HuH-7.5 (cell line): ENCODE measurements around the gene HEXIM1.
A peak's percentile ranks its signal among the peaks of the same experiment; 100 is the strongest.

Experiments
- DNase-seq: peaks from one replicate; pipeline ENCODE4 v3.0.0; 2011; ENCODE audit warnings: low spot score

The HEXIM1 gene

DNA sequence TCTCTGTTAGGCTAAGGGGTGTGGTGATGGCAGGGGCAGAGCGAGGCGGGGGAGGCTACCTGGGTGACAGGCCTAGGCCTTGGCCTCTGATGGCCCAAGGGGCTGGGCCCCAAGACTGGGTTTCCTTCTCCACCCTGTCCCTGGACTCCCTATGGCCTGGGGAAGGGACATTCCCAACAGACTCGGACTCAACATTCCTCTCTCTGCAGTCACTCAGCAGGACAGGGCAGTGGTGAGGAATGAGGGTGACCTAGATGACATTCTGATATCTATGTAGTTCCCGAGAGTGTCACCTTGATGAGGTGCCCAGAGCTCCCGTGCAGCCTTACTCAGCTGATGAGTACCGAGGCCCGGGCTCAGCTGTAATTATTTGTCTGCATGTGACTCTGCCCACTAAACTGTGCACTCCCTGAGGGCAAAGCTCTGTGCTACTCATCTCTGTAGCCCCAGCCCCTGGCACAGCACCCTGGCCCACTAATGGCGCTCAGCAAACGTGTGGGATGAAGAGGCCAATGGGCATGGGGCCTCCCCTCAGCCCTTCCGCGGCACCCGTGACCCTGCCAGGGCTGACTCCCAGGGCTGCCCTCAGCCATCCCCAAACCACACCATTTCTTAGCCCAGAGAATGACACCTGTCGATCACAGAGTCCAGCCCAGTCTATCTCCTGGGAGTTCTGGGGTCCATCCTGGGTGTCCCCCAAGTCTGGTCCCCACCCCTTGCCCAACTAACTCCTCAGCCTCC is 18.2 kb upstream of the HEXIM1 start:
- DNase-seq = no peak

DNA sequence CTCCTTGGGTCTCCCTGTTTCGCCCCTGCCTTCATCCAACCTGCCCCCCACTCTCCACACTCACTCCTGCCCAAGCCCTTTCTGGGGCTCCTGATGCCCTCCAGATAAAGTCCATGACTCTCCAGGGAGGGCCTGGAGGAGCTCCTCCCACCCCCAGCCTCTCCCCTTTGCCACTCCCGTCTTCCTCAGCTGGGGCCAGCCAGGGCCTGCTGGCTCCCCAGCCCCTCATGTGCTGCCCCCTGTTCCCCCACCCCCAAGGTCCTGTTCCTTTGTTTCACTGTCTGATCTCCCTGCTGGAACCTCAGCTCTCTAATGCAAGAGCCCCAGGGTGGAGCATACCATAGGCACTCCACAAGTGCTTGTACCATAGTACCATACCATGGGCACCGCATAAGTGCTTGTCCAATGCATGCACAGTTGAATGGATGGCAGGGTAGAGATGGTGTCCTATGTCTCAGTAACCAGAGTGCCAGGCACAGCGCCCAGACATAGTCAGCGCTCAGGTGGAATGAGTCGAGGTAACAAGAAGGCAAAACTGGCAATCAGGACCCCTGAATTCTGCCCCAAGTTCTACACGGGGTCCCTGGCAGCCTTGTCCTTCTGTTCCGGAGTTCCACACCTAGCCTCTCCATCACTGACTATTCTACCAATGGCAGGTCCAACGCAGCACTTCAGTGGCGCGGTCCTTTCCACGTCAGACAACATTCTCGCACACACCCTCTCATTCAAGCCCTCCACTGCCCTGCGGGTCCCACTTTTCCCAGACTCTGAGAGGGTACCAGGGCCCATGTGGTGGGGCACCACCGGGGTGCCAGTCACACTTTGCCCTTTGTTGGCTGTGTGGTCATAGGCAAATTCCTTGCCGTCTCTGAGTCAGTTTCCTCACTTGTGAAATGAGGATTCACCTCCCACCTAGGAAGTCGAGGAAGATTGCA is 17.3 kb upstream of the HEXIM1 start:
- no peak for DNase-seq

DNA sequence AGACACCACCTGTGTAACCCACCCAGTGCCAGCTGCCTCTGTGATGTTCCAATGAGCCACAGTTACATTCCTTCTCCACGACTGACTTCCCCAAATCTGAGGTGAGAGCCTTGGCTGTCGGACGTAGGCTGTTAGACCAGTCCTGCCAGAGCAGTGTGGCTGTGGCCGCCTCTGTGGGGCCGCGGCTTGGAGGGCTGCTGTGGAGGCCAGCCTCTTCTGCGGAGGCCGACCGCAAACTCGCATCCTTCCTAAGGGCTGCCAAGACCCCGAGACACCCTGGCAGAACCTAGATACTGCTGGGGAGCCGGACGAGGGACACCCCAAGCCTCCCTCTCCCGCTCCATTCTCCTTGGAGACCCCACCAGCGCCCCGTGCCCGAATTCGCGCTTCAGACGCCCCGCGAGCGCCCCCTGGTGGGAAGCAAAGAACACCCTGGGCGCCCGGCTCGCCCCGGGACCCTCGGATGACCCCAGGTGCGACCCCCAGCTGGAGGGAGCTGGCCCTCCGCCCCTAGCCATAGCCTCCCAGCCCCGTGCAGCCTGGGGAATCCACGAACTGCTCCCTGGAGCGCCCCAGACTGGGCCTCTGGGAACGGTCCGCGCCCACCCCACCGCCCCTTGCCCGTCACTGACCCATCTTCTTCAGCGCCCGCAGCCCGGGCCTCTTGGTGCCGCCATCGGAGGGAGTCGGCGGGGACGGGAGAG is 16.5 kb upstream of the HEXIM1 start:
- peak; percentile 55 for DNase-seq

DNA sequence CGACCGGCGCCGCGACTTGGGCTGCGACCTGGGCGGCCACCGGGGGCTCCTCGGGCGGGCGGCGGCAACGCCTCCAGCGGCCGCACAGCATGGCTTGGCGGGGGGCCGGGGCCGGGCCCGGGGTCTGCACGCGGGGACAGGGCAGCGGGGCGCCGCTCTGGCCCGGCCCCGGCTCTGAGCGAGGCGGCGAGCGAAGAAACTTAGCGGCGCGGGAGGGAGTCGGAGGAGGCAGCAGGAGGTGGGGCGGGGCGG is 16.0 kb upstream of the HEXIM1 start, which contains the start of gene PLCD3:
TSS of gene PLCD3 (minus strand) at position 196 of the 252 bp plus-strand sequence. CDS start at position 91, 105 bp downstream.
- no peak for DNase-seq

DNA sequence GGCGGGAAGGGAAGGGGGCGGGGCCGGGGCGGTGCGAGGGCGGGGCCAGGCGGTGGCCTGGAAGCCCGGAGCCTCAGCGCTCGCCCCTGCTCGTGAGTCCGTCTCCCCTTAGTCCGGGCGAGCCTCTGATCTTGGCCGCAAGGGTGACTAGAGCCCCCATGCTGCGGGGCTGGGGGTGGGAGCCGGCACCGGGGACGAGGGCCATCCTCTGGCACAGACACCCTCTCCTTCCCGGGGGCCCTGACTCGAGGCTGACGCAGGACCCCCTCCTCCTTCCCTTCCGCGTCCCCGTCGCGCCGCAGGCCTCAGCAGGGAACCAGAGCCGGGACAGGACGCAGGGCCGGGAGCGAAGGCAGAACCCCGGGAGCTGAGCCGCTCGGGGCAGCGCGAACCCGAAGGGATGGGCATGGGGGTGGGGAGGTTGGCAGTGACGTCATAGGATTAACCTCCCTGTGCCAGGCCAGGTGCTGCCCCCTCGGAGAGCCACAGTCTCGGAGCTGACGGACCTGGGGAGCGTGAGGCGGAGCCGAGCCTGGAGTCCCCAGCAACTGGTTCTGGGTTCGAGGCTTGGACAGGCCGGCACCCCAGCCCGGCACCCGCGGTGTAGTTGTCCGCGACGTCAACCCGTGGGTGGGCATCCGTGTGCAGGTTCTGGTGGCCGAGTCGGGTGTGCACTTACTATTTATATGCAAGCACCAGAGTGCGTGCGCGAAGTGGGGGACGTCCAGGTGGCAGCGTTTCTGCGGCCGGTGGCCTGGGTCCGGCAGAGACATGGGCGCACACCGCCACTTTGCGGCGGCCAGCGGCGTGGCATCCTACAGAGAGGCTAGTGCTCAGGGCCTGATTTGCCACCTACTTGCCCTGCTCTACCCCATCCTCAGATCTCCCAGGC is 15.5 kb upstream of the HEXIM1 start:
- DNase-seq = peak; percentile 93

DNA sequence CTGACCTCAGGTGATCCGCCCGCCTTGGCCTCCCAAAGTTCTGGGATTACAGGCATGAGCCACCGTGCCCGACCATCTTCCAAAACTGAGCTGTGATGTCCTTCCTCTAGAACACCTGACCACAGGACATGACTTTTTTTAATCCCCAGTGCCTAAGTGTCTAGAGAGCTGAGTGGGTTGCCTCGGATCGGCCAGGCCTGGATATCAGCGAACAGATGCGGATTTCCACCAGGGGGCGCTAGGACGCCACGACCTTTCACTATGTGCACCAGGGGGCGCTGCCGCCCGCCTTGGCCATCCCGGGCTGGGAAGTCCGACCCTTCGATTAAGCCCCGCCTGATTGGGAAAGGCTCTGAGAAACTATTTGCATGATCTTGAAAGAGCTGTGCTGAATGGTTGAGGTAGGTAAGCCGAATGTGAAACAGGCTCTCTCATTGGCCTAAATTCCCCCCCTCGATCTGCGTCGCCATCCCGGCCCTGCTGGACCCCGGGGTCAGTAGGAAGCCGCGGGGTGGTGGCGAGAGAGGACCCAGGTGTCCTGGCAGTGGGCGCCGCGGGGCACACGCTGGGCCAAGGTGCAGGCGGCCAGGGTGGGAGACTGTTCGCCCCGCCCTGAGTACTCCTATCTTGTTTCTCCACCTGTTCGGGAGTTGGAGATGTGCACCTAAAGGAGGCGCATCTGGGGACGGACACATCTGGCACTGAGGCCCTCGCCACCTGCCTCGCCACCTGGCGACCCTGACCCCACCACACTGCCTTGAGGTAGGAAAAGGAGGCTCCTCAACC is 12.9 kb upstream of the HEXIM1 start, which contains the start of gene ACBD4:
TSS of gene ACBD4 (plus strand) at position 496 of the 786 bp plus-strand sequence. CDS start 458 bp downstream, outside the sequence.
- peak; percentile 99 for DNase-seq

DNA sequence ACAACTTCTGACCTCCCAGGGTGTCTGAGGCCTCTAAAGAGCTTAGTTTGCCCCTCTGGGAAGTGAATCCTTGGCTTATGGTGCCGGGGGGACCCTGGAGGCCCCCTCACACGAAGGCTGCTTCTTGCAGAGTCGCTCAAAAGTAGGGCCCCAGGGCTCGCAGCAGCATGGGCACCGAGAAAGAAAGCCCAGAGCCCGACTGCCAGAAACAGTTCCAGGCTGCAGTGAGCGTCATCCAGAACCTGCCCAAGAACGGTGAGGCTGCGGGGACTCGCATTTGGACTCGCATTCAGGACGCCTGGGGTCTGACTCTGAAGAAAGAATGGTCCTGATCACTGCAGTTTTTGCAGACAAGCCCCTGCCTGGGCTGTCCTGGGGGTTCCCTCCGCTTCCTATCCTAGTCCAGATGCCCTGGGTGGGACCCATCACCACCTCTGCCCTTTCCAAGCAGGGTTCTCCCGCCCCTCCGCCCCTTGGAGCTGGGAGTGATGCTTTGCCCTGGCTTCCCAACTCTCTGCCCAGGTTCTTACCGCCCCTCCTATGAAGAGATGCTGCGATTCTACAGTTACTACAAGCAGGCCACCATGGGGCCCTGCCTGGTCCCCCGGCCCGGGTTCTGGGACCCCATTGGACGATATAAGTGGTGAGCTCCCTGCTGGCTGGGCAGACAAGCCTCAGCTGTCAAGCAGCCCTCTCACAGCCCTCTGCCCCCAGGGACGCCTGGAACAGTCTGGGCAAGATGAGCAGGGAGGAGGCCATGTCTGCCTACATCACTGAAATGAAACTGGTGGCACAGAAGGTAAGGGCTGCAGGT is 12.1 kb upstream of the HEXIM1 start:
- DNase-seq = no peak

DNA sequence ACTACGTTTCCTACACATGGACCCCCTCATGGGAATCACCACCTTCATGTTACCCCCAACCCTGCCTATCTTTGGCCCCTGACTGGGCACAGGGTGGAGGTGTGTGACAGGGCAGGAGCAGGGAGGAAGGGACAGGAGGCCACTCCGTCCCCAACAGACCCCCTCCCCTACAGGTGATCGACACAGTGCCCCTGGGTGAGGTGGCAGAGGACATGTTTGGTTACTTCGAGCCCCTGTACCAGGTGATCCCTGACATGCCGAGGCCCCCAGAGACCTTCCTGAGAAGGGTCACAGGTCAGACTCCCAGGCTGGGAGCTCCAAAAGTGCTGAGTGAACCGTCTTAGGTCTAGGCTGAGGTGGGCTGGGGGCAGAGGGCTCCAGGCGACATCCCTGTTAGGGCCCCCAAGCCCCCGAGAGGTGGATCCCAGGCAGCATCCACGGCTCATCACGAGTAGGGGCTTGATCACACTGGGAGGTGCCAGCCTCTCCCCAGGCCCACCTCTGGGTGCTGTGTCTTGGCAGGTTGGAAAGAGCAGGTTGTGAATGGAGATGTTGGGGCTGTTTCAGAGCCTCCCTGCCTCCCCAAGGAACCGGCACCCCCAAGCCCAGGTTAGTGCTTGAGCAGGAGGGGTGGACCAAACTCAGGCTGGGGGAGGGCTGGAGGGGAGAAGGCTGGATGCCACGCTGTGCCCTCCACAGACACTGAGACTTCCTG is 11.3 kb upstream of the HEXIM1 start:
- DNase-seq = no peak

DNA sequence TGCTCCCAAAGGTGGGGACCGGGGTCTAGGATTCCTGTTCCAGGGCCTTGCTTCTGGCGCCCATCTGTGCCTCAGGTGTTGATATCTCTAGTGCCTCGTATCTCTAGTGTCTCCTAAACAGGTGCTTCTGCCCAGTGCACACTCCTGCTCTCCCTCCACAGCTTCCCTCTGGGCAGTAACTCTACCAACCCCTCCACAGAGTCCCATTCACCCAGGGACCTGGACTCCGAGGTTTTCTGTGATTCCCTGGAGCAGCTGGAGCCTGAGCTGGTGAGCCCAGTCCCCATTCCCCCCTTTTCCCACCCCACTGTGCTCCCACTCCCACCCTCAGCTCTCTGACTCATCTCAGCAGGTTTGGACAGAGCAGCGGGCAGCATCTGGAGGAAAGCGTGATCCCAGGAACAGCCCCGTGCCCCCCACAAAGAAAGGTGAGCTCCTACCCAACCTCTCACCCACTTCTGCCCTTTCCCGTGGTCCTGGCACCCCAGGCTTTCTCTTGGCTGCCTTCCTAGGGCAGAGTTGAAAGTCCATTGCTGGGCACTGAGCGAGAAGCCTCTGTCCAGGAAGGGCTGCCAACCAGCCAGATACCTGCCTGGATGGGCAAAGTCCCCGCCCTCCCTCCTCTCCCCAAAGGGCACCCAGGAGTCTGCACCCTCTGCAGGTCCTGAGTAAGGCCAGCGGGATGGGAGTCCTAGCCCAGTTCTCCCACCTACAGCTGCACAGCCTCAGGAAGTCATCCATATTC is 10.5 kb upstream of the HEXIM1 start:
- no peak for DNase-seq

DNA sequence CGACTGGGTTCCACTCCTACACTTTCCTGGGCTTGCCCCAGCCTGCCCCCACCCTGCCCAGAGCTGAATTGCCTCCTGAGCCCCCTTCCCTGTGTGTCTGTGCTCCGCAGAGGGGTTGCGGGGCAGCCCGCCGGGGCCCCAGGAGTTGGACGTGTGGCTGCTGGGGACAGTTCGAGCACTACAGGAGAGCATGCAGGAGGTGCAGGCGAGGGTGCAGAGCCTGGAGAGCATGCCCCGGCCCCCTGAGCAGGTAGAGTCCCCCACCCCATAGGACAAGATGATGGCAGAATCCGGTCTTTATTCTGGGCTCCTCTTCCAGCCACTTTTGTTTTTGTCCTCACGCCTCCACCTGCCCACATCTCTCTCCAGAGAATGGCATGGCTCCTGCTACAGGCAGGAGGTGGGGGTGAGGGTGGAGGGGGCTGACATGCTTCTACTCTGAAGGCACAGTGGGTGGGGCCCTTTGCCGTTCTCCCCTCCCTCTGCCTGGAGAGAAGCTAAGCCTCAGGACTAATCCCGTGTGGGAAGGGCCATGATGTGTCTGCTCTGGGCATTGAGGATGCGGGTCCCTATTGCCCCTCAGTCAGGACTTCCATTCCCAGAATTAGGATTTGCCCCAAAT is 9.3 kb upstream of the HEXIM1 start:
- no peak for DNase-seq

DNA sequence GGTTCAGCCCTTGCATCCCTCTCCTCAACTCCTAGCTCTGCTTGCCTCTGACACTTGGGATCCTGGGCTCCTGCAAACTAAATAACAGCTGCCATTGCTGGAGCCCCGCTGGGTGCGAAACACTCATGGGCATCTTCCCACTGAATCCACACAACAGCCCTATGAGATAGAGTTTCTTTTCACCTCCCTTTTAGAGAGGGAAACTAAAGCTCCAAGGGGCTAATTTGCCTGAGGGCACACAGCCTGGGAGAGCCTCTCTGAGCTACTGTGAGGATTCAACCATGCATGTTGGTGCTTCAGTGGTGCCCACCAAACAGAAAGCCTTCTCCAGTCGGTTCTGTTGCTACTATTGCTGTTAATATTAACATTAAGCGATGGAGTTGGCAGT is 8.7 kb upstream of the HEXIM1 start:
- no peak for DNase-seq

DNA sequence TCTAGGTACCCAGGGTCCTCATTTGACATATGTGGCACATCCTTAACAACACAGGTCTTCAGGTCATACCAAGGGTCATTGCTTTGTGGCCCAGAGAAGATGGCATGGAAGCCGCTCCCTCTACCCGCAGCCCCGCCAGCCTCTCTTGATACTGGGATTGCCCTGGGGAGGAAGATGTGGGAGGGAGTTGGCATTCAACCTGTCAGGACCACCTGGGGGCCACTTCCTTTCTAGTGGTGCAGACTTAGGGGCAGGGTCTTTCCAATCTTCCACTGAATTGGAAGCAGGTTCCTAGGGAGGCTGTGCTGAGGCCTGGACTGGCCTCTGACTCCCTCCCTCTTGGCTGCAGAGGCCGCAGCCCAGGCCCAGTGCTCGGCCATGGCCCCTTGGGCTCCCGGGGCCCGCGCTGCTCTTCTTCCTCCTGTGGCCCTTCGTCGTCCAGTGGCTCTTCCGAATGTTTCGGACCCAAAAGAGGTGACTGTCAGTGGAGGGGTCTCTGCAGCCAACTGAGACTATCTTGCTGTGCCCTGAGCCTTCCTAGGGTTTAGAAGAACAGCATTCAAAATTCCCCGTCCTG is 5.1 kb upstream of the HEXIM1 start:
- DNase-seq = no peak

DNA sequence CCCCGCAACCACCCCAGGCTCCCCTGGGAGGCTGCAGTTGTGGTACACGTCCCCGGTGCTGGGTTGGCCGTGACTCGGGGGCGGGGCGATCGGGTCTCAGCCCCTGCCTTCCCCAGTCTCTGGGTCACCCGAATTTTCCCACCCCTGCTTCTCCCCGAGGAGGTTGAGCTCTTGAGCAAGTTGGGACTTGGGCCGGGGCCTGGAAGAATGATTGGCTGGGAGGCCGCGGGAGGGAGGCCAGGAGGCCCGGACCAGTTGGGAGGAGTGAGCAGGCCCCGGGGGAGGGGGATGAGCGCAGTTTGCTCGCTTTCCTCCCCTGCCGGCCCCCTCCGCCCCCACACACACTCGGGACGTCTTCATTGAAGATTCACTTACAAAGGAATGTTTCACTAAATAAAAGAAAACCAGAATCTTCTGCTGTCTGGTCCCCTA is 4.5 kb upstream of the HEXIM1 start:
- DNase-seq = no peak

DNA sequence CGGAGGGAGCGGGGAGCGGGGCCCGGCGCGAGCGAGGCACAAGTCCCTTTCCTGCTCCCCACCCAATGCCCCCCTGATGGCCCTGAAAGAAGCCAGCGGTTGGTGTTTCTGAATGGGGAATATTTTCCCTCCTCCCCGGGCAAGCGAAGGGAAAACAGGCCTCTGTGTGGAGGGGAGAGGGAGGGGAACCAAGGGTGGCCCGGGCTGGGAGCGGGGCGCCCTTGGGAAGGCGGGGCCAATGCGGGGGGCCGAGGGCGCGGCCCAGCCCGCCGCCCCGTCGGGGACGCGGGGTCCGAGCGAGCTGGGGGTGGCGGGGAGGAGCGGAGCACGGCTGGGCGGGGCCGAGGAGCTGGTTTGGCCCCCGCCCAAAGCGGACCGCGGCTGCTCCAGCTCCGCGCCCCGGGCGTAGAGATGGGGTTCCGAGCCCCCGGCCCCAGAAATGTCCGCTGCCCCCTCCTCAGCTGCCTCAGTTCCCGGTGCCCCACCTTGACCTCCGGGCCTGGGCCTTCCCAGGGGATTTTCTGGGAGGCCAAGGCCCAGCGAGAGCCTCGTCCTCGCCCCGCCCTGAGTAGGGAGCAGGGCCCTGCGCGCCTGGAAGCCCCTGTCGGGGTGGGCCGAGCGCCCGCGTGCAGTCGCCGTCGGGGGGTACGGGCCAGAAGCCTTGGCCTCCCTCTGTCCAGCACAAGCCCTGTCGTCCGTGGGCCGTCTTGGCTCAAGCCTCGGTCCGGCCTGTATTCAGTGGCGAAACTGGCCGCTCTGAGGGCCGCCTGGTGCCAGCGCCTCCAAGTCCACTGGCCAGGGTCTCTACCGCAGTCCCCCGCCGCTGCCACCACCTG is 3.9 kb upstream of the HEXIM1 start:
- DNase-seq = no peak

DNA sequence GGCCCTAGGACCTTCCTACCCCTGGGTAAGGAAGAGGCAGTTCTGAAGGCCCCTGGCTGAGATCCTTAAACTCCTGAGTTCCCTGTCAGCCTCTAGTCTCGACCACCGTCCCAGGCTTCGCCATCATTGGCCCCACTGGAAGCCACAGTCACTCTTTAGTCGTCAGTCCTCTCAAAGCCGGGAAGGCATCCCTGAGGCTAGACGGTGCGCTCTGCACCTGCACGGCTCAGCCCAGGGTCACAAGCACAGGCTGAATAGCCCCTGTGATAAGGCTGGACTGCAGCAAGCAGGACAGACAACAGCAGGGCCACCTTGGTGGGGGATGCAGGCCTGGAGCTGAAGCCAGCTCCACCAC is 3.3 kb upstream of the HEXIM1 start:
- DNase-seq = no peak

DNA sequence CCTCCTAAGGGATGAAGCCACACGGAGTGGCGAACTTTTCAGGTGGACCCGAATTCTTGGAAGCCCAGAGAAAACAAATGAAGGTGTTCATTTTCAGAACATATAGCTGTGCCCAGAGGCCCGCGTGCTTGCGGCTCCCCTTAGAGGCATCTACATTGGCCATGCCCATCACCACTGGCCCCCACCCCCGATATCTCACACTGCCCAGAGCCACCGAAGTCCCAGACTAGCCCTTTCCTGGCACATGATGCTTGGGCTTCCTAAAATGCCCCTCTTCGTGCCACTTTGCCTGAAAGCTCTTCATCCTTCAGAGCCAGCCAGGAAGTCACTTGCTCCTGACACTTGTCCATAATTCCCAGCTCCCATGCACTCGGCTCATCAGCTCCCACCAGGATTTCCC is 2.1 kb upstream of the HEXIM1 start:
- DNase-seq = no peak

DNA sequence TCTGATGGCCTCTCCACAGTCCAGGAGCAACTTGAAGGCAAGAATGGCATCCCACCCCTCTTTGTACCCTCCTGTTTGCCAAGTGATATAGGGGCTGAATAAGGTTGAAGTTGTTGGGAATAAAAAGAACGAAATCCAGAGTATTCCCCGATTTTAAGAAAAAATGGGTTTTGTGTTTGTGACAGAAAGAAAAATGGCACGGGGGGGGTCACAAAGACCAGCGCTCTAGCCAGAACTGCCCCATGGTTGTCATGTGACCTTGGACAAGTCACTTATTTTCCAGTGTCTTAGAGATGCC is 1.7 kb upstream of the HEXIM1 start:
- DNase-seq = no peak
